ENCODE results near the gene CDSN.

DNA sequence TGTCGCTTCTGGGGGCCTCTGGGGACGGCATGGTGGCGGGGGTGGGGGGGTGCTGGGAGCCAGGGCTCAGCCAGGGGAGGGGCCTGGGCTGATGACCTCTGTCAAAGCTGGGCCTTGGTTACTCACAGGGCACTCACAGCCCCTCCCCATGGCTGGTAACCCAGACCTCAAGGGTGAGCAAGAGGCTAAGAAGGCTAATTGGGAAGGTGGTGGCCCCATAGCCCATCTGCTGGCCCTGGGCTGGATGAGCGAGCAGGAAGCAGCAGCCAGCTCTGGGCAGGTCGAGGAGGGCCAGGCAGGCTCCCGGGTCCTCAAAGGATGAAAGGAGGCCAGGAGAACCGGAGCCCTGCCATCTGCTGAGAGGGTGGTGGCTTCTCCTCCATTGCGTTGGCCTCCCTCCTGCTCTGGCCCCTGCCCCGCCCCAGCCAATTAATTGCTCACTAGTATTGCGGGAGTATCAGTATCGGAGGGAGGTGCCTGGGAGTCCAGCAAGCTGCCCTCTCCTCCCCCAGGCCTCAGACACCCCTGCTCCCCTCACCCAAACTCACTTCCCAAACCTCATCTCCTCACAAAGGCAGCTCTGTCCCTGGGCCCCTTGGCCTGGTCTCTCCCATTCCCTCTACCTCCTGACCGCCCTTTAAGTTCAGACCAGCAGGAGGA, 1.0 kb upstream of the CDSN start:
- TF ChIP-seq, protein P1, sequence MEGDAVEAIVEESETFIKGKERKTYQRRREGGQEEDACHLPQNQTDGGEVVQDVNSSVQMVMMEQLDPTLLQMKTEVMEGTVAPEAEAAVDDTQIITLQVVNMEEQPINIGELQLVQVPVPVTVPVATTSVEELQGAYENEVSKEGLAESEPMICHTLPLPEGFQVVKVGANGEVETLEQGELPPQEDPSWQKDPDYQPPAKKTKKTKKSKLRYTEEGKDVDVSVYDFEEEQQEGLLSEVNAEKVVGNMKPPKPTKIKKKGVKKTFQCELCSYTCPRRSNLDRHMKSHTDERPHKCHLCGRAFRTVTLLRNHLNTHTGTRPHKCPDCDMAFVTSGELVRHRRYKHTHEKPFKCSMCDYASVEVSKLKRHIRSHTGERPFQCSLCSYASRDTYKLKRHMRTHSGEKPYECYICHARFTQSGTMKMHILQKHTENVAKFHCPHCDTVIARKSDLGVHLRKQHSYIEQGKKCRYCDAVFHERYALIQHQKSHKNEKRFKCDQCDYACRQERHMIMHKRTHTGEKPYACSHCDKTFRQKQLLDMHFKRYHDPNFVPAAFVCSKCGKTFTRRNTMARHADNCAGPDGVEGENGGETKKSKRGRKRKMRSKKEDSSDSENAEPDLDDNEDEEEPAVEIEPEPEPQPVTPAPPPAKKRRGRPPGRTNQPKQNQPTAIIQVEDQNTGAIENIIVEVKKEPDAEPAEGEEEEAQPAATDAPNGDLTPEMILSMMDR (conservative IDR thresholded peaks at IDR 0.05), result no peak
- TF ChIP-seq ZFX (IDR thresholded peaks at IDR 0.05), result no peak
